Medulla oblongata (tissue), 1 donor: ENCODE data around the gene CUL1.
A peak's percentile ranks its signal among the peaks of the same experiment; 100 is the strongest.
"Not testable (repeated sequence)": the region's sequence is repeated elsewhere in the genome, so short reads cannot be mapped to it uniquely, and the experiment has no call there.

Experiments
- DNase-seq: peaks from one replicate; pipeline ENCODE4 v3.0.0-alpha.2; 2015; ENCODE audit errors: extremely low spot score

Gene CUL1

GRCh38 chr7:148697256-148698006 lies 1.3 kb upstream of the CUL1 start:
- DNase-seq = peak; percentile 34

- DNase-seq = peak; percentile 31
Observed at GRCh38 chr7:148698007-148698396, 701 bp upstream of the CUL1 start.

- DNase-seq = no peak
Observed at GRCh38 chr7:148699024-148699781, 500 bp downstream of the CUL1 start.

- DNase-seq = peak; percentile 49
Observed at GRCh38 chr7:148699782-148700629, 1.3 kb downstream of the CUL1 start.

GRCh38 chr7:148700661-148701064 lies 2.0 kb downstream of the CUL1 start:
- DNase-seq = peak; percentile 27

- DNase-seq = no peak
Observed at GRCh38 chr7:148701414-148701813, 2.7 kb downstream of the CUL1 start.

- no peak for DNase-seq
Observed at GRCh38 chr7:148702876-148703670, 4.4 kb downstream of the CUL1 start.

- not testable (repeated sequence) for DNase-seq
Observed at GRCh38 chr7:148703671-148703962, 4.9 kb downstream of the CUL1 start.

- no peak for DNase-seq
Observed at GRCh38 chr7:148704189-148704588, 5.5 kb downstream of the CUL1 start.

- no peak for DNase-seq
Observed at GRCh38 chr7:148704970-148705369, 6.3 kb downstream of the CUL1 start.

- no peak for DNase-seq
Observed at GRCh38 chr7:148706368-148706767, 7.7 kb downstream of the CUL1 start.

GRCh38 chr7:148708026-148708885 lies 9.6 kb downstream of the CUL1 start:
- no peak for DNase-seq

GRCh38 chr7:148709014-148709413 lies 10.3 kb downstream of the CUL1 start:
- DNase-seq = no peak

GRCh38 chr7:148710426-148710825 lies 11.7 kb downstream of the CUL1 start:
- not testable (repeated sequence) for DNase-seq

GRCh38 chr7:148711191-148712102 lies 12.7 kb downstream of the CUL1 start:
- no peak for DNase-seq

- no peak for DNase-seq
Observed at GRCh38 chr7:148712678-148713329, 14.1 kb downstream of the CUL1 start.

GRCh38 chr7:148714498-148714897 lies 15.8 kb downstream of the CUL1 start:
- no peak for DNase-seq

GRCh38 chr7:148715027-148715426 lies 16.3 kb downstream of the CUL1 start:
- no peak for DNase-seq

- no peak for DNase-seq
Observed at GRCh38 chr7:148717266-148717793, 18.6 kb downstream of the CUL1 start.
